ENCODE measurements around the gene RBCK1. TPM values are rescaled to one million over a fixed set of nuclear protein-coding genes. Genes with fewer than 3 reads are reported as not detected.
A peak's percentile ranks its signal among the peaks of the same experiment; 100 is the strongest.
"Not testable (repeated sequence)": the region's sequence is repeated elsewhere in the genome, so short reads cannot be mapped to it uniquely, and the experiment has no call there.

RBCK1 gene
- total RNA-seq, 2 experiments from 2014 or later = 133 to 146 TPM

GRCh38 chr20:440148-440547 is 32.0 kb downstream of the RBCK1 start:
- Mint-ChIP-seq H3K36me3 (ENCODE audit: low read depth) (peaks cover 87% of the 10 kb centered on the region), H3K4me3 (no peak overlapping the region), H3K9me3 (no peaks in the 10 kb centered on the region), H3K27me3 (no peaks in the 10 kb centered on the region), H3K4me1 (peaks cover 47% of the 10 kb centered on the region), H3K27ac (peak overlapping the region; percentile 48)
- no peak for DNase-seq
- CTCF ChIA-PET = no interaction called here
- POLR2A ChIA-PET = interaction anchor here (4.8 kb wide), 1 partner anchor 22 kb away, joined by 38 read pairs; the partner anchor contains the start of gene TBC1D20

DNA sequence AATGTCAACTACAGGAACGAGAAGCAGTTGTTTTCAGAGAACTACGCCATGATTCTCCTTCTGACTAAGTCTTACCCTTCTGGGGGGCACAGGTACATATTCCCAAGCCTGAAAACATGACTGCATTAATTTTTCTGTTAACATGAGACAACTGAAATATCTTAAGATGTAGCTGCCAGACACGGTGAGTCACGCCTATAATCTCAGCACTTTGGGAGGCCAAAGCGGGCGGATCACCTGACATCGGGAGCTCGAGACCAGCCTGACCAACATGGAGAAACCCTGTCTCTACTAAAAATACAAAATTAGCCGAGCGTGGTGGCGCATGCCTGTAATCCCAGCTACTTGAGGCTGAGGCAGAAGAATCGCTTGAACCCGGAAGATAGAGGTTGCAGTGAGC is 32.5 kb downstream of the RBCK1 start:
- no peaks in the 10 kb centered on the region for H3K27me3 Mint-ChIP-seq
- H3K9me3 Mint-ChIP-seq = no peaks in the 10 kb centered on the region
- DNase-seq = no peak
- peaks cover 43% of the 10 kb centered on the region for H3K4me1 Mint-ChIP-seq
- H3K4me3 Mint-ChIP-seq = no peak overlapping the region
- ChIA-PET CTCF (no interaction called here), POLR2A (no interaction called here)
- peaks cover 87% of the 10 kb centered on the region for H3K36me3 Mint-ChIP-seq (ENCODE audit: low read depth)
- no peak overlapping the region for H3K27ac Mint-ChIP-seq

DNA sequence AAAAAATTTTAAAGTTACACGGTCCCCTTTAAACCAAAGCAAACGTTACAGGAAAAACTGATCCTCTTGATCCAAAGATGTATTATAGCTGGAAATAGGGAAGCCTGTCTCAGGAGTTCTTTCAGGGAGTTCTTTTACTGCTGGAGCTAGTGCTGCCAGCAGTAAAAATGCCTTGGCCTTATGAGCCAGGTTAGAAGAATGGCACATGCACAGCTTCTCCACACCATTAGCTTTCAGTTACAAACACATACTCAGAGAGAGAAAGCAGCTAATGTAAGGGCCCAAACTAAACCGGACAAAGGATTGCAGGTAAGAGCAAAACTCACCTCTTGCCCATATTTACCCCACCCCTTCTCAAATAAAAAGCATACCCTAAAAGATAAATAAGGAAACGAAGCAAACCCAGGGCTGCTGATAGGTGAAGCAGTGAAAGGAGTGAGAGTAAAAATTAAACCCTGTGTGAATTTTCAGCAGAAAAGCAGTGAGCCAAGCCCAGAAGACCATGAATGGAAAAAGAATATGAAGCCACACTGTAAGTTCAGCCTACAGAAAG is 35.2 kb downstream of the RBCK1 start:
- no peak overlapping the region for H3K4me3 Mint-ChIP-seq
- H3K27ac Mint-ChIP-seq = no peak overlapping the region
- ChIA-PET POLR2A (interaction anchor here (1.4 kb wide), 1 partner anchor 19 kb away, joined by 4 read pairs; the partner anchor contains the start of gene TBC1D20), CTCF (no interaction called here)
- no peaks in the 10 kb centered on the region for H3K9me3 Mint-ChIP-seq
- H3K27me3 Mint-ChIP-seq = no peaks in the 10 kb centered on the region
- H3K36me3 Mint-ChIP-seq (ENCODE audit: low read depth) = peaks cover 75% of the 10 kb centered on the region
- no peak for DNase-seq
- peaks cover 26% of the 10 kb centered on the region for H3K4me1 Mint-ChIP-seq

GRCh38 chr20:444117-444516 is 36.0 kb downstream of the RBCK1 start:
- Mint-ChIP-seq H3K4me3 (no peak overlapping the region), H3K27ac (no peak overlapping the region), H3K36me3 (ENCODE audit: low read depth) (peaks cover 68% of the 10 kb centered on the region), H3K27me3 (no peaks in the 10 kb centered on the region), H3K4me1 (peaks cover 18% of the 10 kb centered on the region), H3K9me3 (no peaks in the 10 kb centered on the region)
- POLR2A ChIA-PET = no interaction called here
- CTCF ChIA-PET = no interaction called here
- DNase-seq = no peak

GRCh38 chr20:444862-445426 is 36.8 kb downstream of the RBCK1 start:
- POLR2A ChIA-PET = interaction anchor here (1.1 kb wide), 1 partner anchor 10 kb away, joined by 3 read pairs; no protein-coding TSS in a partner anchor
- no peak overlapping the region for H3K4me3 Mint-ChIP-seq
- no peaks in the 10 kb centered on the region for H3K9me3 Mint-ChIP-seq
- no peak overlapping the region for H3K27ac Mint-ChIP-seq
- H3K36me3 Mint-ChIP-seq (ENCODE audit: low read depth) = peaks cover 62% of the 10 kb centered on the region
- no peak for DNase-seq
- peaks cover 9% of the 10 kb centered on the region for H3K4me1 Mint-ChIP-seq
- CTCF ChIA-PET = no interaction called here
- H3K27me3 Mint-ChIP-seq = no peaks in the 10 kb centered on the region

GRCh38 chr20:445514-446336 is 37.6 kb downstream of the RBCK1 start:
- H3K36me3 Mint-ChIP-seq (ENCODE audit: low read depth) = peaks cover 54% of the 10 kb centered on the region
- no peaks in the 10 kb centered on the region for H3K27me3 Mint-ChIP-seq
- H3K9me3 Mint-ChIP-seq = no peaks in the 10 kb centered on the region
- H3K4me1 Mint-ChIP-seq = peaks cover 4% of the 10 kb centered on the region
- CTCF ChIA-PET = no interaction called here
- no peak for DNase-seq
- no peak overlapping the region for H3K4me3 Mint-ChIP-seq
- no peak overlapping the region for H3K27ac Mint-ChIP-seq
- POLR2A ChIA-PET = interaction anchor here (1.1 kb wide), 1 partner anchor 9 kb away, joined by 3 read pairs; no protein-coding TSS in a partner anchor

GRCh38 chr20:452021-452420 is 43.9 kb downstream of the RBCK1 start:
- H3K4me3 Mint-ChIP-seq; H3K9me3 Mint-ChIP-seq; H3K36me3 Mint-ChIP-seq (ENCODE audit: low read depth); H3K27me3 Mint-ChIP-seq; CTCF ChIA-PET; POLR2A ChIA-PET; H3K4me1 Mint-ChIP-seq; DNase-seq: not testable (repeated sequence)
- peak overlapping the region; percentile 26 for H3K27ac Mint-ChIP-seq

DNA sequence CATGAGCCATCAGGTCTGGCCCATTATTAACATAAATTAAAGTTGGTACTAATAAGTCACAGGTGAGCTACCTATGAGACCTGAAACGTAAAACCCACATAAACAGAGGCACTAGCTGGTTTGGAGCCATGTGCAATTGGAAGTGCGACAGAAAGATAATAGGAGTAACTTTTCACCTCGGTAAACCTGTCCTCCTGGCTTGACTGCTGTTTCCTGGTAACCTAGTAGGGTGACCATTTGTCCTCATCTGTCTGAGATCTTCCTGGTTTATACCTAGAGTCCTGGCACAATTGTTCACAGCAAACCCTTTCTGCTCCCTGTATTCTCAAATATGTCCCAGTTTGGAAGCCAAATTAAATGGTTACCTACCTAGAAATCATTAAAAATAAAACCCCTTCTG is 46.9 kb downstream of the RBCK1 start:
- Mint-ChIP-seq H3K36me3 (ENCODE audit: low read depth) (peaks cover 10% of the 10 kb centered on the region), H3K27me3 (no peaks in the 10 kb centered on the region), H3K9me3 (no peaks in the 10 kb centered on the region), H3K27ac (no peak overlapping the region), H3K4me3 (no peak overlapping the region), H3K4me1 (peaks cover 16% of the 10 kb centered on the region)
- ChIA-PET CTCF (interaction anchor here (0.9 kb wide), 1 partner anchor 100 kb away, joined by 3 read pairs; no protein-coding TSS in a partner anchor), POLR2A (interaction anchor here (0.6 kb wide), 1 partner anchor 10 kb away, joined by 3 read pairs; no protein-coding TSS in a partner anchor)
- no peak for DNase-seq

DNA sequence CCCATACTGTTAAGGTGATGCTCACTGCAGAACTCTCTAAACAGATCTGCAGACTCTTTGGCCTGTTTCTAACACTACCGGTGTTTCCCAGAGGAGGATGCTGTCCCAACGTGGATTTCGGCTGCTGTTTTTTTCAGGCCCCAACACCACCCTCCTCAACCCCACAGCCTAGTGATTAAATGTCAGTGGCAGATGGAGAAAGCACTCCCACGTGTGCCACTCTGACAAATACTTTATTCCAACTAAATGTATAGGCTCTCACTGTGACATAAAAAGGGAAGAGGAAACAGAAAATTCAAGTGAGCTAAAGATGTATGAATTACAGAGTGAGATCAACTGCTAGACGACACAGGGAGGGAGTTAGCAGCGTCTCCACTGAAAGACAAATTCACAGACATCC is 50.7 kb downstream of the RBCK1 start:
- DNase-seq = no peak
- Mint-ChIP-seq H3K9me3 (no peaks in the 10 kb centered on the region), H3K4me1 (peaks cover 41% of the 10 kb centered on the region), H3K27me3 (no peaks in the 10 kb centered on the region), H3K27ac (no peak overlapping the region), H3K4me3 (no peak overlapping the region), H3K36me3 (ENCODE audit: low read depth) (peaks cover 21% of the 10 kb centered on the region)
- ChIA-PET CTCF (interaction anchor here (0.8 kb wide), 1 partner anchor 105 kb away, joined by 3 read pairs; no protein-coding TSS in a partner anchor), POLR2A (no interaction called here)

- DNase-seq = no peak
- no peak overlapping the region for H3K27ac Mint-ChIP-seq
- H3K4me1 Mint-ChIP-seq = peaks cover 43% of the 10 kb centered on the region
- H3K27me3 Mint-ChIP-seq = peaks cover 1% of the 10 kb centered on the region
- ChIA-PET CTCF (interaction anchor here (0.6 to 1.1 kb wide), 2 partner anchors 12 to 80 kb away, joined by 4 read pairs; partner anchors contain the start of gene TRIB3), POLR2A (interaction anchor here (0.6 to 4.1 kb wide), 3 partner anchors 23 to 98 kb away, joined by 3 to 38 read pairs (median 5); no protein-coding TSS in a partner anchor)
- H3K4me3 Mint-ChIP-seq = peak overlapping the region; percentile 59
- H3K36me3 Mint-ChIP-seq (ENCODE audit: low read depth) = peaks cover 24% of the 10 kb centered on the region
- no peaks in the 10 kb centered on the region for H3K9me3 Mint-ChIP-seq
These were observed 52.1 kb downstream of the RBCK1 start for GRCh38 chr20:460180-460579.

- Mint-ChIP-seq H3K4me3 (peak overlapping the region; percentile 59), H3K4me1 (peaks cover 43% of the 10 kb centered on the region)
These were observed 52.6 kb downstream of the RBCK1 start for GRCh38 chr20:460707-461106.

DNA sequence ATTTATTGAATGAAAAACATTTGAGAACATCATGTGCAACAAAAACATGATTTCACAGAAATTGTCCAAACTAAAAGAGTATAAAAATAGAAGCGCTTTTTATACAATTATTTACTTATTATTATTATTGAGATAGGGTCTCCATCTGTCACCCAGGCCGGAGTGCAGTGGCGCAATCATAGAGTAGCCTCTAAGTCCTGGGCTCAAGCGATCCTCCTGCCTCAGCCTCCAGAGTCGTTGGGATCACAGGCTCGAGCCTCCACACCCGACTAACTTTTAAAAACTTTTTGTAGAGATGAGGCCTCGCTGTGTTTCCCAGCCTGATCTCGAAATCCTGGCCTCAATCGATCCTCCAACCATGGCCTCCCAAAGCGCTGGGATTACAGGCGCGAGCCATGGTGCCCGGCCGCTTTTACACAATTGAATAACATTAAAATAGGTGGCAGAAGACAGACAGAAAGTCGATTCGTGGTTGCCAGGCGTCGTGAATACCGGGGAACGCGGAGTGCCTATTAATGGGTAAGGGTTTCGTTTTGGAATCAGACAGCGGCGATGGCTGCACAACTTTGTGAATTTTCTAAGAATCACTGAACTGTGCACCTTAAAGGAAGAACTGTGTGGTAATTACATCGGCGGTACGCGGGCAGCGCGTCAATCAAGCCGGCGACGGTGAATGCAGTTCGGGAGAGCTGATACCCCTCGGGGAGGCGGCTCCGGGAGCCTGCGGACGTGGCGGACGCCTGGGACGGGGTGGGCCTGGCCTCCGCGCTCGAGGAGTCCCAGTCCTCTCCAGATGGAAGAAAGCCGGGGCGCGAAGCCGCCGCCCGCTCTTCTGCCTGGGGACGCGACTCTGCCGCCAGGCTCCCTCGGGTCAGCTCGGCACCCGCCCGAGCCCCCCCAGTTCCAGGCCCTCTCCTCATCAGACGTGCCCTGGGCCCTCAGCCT is 53.4 kb downstream of the RBCK1 start:
- peak; percentile 69 for DNase-seq
- H3K9me3 Mint-ChIP-seq = no peaks in the 10 kb centered on the region
- H3K27me3 Mint-ChIP-seq = peaks cover 1% of the 10 kb centered on the region
- CTCF ChIA-PET = interaction anchor here (0.7 to 2.4 kb wide), 5 partner anchors 15 to 137 kb away, joined by 3 to 11 read pairs (median 3); no protein-coding TSS in a partner anchor
- H3K36me3 Mint-ChIP-seq (ENCODE audit: low read depth) = peaks cover 21% of the 10 kb centered on the region
- H3K4me1 Mint-ChIP-seq = peaks cover 41% of the 10 kb centered on the region
- H3K4me3 Mint-ChIP-seq = peak overlapping the region; percentile 100
- H3K27ac Mint-ChIP-seq = peak overlapping the region; percentile 95
- POLR2A ChIA-PET = interaction anchor here (0.7 to 4.1 kb wide), 11 partner anchors 19 to 131 kb away, joined by 3 to 38 read pairs (median 4); partner anchors contain the start of genes CSNK2A1, RBCK1 and TRIB3

More at GRCh38 chr20:460707-461106, 52.6 kb downstream of the RBCK1 start:
- ChIA-PET CTCF (interaction anchor here (0.6 to 1.1 kb wide), 2 partner anchors 11 to 80 kb away, joined by 4 read pairs; partner anchors contain the start of gene TRIB3), POLR2A (interaction anchor here (0.6 to 4.1 kb wide), 3 partner anchors 23 to 99 kb away, joined by 3 to 38 read pairs (median 5); no protein-coding TSS in a partner anchor)
- peaks cover 24% of the 10 kb centered on the region for H3K36me3 Mint-ChIP-seq (ENCODE audit: low read depth)
- peaks cover 1% of the 10 kb centered on the region for H3K27me3 Mint-ChIP-seq
- H3K27ac Mint-ChIP-seq = no peak overlapping the region
- DNase-seq = no peak
- no peaks in the 10 kb centered on the region for H3K9me3 Mint-ChIP-seq
